ENCODE measurements around the gene NPY1R.

- no peak for TF ChIP-seq CTCF (IDR thresholded peaks at IDR 0.05; ENCODE audit: low read depth, low read length)
- no peak for TF ChIP-seq EZH2phosphoT487 (IDR thresholded peaks at IDR 0.05; ENCODE audit: low read depth)
Measured at GRCh38 chr4:163367651-163368050, 35.3 kb upstream of the NPY1R start.

Measured in OCI-LY3 (cell line).